Osteocyte (in vitro differentiated cells): Measurements from ENCODE around the gene FAM20C. TPM values are rescaled to one million over a fixed set of nuclear protein-coding genes. Genes with fewer than 3 reads are reported as not detected.

Experiments
- DNase-seq: peaks from one replicate; pipeline ENCODE4 v3.0.0; 2021; ENCODE audit warnings: mixed read lengths; ENCODE audit not compliant: unreplicated experiment; ENCODE audit errors: extremely low spot score
- H3K27ac Mint-ChIP-seq: one replicate; pipeline ENCODE4 v1.8.0; 2021; ENCODE audit warnings: mild to moderate bottlenecking, mixed read lengths; ENCODE audit not compliant: unreplicated experiment
- H3K27me3 Mint-ChIP-seq: one replicate; pipeline ENCODE4 v1.8.0; 2021; ENCODE audit warnings: mixed read lengths; ENCODE audit not compliant: unreplicated experiment
- H3K36me3 Mint-ChIP-seq: one replicate; pipeline ENCODE4 v1.8.0; 2021; ENCODE audit warnings: mixed read lengths; ENCODE audit not compliant: unreplicated experiment
- H3K4me1 Mint-ChIP-seq: one replicate; pipeline ENCODE4 v1.8.0; 2021; ENCODE audit warnings: mixed read lengths; ENCODE audit not compliant: unreplicated experiment
- H3K4me3 Mint-ChIP-seq: one replicate; pipeline ENCODE4 v1.8.0; 2021; ENCODE audit warnings: mild to moderate bottlenecking, moderate library complexity, mixed read lengths; ENCODE audit not compliant: unreplicated experiment
- H3K9me3 Mint-ChIP-seq: one replicate; pipeline ENCODE4 v1.8.0; 2021; ENCODE audit warnings: mixed read lengths; ENCODE audit not compliant: unreplicated experiment
- CTCF ChIP-seq: fragments of 200-600 bp; sonication (generic); IDR thresholded peaks from 2 replicates; pipeline ENCODE4 v1.5.0; 2021; ENCODE audit warnings: antibody characterized with exemption, mild to moderate bottlenecking, moderate library complexity
- total RNA-seq: library from RNA; stranded (reverse); gene quantifications from 2 replicates; pipeline ENCODE4 v1.2.1, GENCODE V29; 2021

FAM20C gene
- total RNA-seq, 1 donor from 2014 or later, result 143 TPM

- no peaks in the 10 kb centered on the region for H3K27me3 Mint-ChIP-seq
- H3K4me1 Mint-ChIP-seq, result no peaks in the 10 kb centered on the region
- H3K4me3 Mint-ChIP-seq, result no peak overlapping the region
- H3K9me3 Mint-ChIP-seq, result no peaks in the 10 kb centered on the region
- H3K36me3 Mint-ChIP-seq, result peaks cover 57% of the 10 kb centered on the region
- no peak overlapping the region for H3K27ac Mint-ChIP-seq
- no peak for TF ChIP-seq CTCF
- DNase-seq, result no peak
Measured at GRCh38 chr7:256981-257646, 64.7 kb downstream of the FAM20C start.

GRCh38 chr7:257647-257992 lies 65.2 kb downstream of the FAM20C start:
- Mint-ChIP-seq H3K36me3 (peaks cover 62% of the 10 kb centered on the region), H3K27me3 (no peaks in the 10 kb centered on the region), H3K9me3 (no peaks in the 10 kb centered on the region), H3K27ac (no peak overlapping the region), H3K4me3 (no peak overlapping the region), H3K4me1 (no peaks in the 10 kb centered on the region)
- no peak for TF ChIP-seq CTCF
- no peak for DNase-seq

- peaks cover 54% of the 10 kb centered on the region for H3K36me3 Mint-ChIP-seq
Measured at GRCh38 chr7:258476-259190, 66.3 kb downstream of the FAM20C start.

GRCh38 chr7:259191-259505 lies 66.8 kb downstream of the FAM20C start:
- no peaks in the 10 kb centered on the region for H3K9me3 Mint-ChIP-seq
- DNase-seq, result no peak
- no peak overlapping the region for H3K4me3 Mint-ChIP-seq
- TF ChIP-seq CTCF, result no peak
- no peak overlapping the region for H3K27ac Mint-ChIP-seq
- no peaks in the 10 kb centered on the region for H3K4me1 Mint-ChIP-seq
- H3K36me3 Mint-ChIP-seq, result peaks cover 52% of the 10 kb centered on the region
- H3K27me3 Mint-ChIP-seq, result no peaks in the 10 kb centered on the region

More at GRCh38 chr7:258476-259190, 66.3 kb downstream of the FAM20C start:
- no peak for TF ChIP-seq CTCF
- Mint-ChIP-seq H3K27ac (no peak overlapping the region), H3K4me3 (no peak overlapping the region), H3K9me3 (no peaks in the 10 kb centered on the region), H3K27me3 (no peaks in the 10 kb centered on the region), H3K4me1 (no peaks in the 10 kb centered on the region)
- no peak for DNase-seq

- DNase-seq, result no peak
- TF ChIP-seq CTCF, result no peak
- peaks cover 47% of the 10 kb centered on the region for H3K36me3 Mint-ChIP-seq
- no peaks in the 10 kb centered on the region for H3K4me1 Mint-ChIP-seq
- no peak overlapping the region for H3K27ac Mint-ChIP-seq
- no peaks in the 10 kb centered on the region for H3K27me3 Mint-ChIP-seq
- no peaks in the 10 kb centered on the region for H3K9me3 Mint-ChIP-seq
- H3K4me3 Mint-ChIP-seq, result no peak overlapping the region
Measured at GRCh38 chr7:259751-260405, 67.5 kb downstream of the FAM20C start.
